Activated CD8-positive, alpha-beta memory T cell treated with anti-CD3 and anti-CD28 coated beads, Interleukin-2, amount 50 U/mL, for 24 hours (primary cell): ENCODE measurements around the gene OR4D5.

Source experiments
- DNase-seq: peaks from one replicate; pipeline ENCODE4 v3.0.0-alpha.2; 2020; ENCODE audit errors: extremely low read depth

Gene OR4D5

GRCh38 chr11:123939317-123939716, at the start of gene OR4D5:
Gene OR4D5, plus strand, starts transcription at chr11:123939617. Its CDS starts 0 bp downstream, at chr11:123939617.
- no peak for DNase-seq

DNA sequence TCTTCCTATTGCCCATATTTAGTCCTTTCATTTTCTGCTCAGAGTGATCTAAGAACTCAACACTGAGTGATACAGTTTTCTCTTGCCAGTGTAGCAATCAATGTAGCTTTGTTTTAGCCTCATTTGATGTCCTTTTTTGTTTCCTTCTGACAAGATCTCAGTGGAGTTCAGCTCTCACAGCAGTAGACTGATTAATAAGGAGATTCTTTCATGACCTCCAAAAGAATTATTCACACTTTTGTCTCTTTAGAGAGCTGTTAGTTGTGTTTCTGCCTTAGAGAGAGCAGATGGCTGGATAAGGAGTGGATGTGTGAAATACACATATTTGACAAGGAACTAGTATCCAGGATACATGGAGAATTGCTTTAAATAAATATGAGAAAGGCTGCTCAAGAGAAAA, 47.4 kb upstream of the OR4D5 start:
- DNase-seq = no peak

GRCh38 chr11:123899792-123900191, 39.6 kb upstream of the OR4D5 start:
- no peak for DNase-seq

DNA sequence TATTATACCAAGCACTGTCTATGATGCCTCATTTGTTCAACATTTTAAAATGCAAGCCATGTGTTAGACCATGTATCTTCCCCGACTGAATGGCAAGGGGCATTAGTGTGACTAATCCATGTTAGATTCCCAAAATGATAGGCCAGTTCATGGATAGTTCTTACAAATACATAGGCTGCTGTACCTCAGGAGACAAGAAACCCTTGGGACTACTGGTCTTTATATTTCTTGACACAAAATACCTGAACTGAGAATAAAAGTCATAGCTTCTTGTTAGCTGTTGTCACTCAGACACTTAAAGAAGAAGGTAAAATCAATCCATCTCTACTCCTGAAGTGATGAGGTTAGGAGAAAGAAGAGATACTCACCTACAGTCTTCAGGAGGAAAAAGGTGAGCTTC, 37.5 kb upstream of the OR4D5 start, which contains the start of gene OR8D4:
Gene OR8D4, plus strand, starts transcription at position 301 of the 400 bp plus-strand sequence. CDS start 4,265 bp downstream, outside the sequence.
- DNase-seq = no peak

GRCh38 chr11:123903932-123904331, 35.5 kb upstream of the OR4D5 start:
- DNase-seq = no peak

DNA sequence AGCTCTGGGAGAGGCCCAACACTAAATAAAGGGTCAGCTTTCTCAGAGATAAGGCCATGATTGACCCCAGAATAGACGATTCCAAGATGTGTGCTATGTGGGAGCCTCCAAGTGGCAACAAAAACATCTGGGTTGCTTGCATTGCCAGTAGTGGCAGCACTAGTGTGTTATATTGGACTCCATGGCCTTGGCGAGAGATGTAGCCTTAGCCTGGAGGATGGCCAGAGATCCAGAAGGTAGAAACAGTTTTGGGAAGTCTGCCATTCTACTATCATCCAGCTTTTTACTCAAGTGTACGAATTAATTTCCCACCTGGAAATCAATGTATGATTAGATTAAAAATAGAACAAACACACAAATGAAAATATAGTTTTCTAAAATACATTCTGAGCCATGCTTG, 34.5 kb upstream of the OR4D5 start:
- DNase-seq = no peak

DNA sequence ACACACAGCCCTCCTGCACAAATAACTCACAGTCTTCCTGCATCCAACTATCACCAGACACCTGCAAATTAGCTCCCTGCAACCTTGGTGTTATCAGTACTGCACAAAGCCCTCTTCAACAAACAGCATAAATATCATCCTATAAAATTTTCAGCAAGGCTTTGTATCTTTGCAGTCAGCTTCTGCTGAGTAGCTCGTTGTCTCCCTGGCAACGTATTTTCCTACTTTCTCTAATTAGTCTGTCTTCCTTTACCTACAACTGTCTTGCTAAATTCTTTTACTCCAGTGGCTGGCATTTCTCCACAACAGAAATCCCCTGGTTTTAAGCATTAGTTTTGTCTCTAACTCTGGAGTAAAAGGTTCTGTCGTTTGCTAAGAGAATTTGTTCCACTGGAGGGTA, 33.6 kb upstream of the OR4D5 start:
- no peak for DNase-seq

DNA sequence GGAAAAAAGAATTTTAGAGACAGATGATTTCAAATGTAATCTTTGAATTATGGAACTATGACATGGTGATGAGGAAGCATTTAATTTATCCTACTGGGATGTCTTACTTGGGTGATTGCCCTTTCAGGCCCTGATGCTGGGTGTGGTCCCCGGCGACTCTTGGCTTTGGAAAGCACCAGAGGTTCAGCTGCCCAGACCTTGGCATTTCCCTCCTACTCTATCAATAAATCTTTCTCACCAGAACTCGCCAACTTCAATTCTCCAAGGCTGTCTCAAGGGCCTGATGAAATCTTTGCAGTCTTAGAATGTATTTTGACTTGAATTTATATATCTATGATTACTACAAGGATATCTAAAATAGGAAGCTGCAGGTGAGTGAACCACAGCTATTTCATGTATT, 18.5 kb upstream of the OR4D5 start:
- no peak for DNase-seq

- DNase-seq = no peak
Observed at GRCh38 chr11:123924027-123924426, 15.4 kb upstream of the OR4D5 start.

DNA sequence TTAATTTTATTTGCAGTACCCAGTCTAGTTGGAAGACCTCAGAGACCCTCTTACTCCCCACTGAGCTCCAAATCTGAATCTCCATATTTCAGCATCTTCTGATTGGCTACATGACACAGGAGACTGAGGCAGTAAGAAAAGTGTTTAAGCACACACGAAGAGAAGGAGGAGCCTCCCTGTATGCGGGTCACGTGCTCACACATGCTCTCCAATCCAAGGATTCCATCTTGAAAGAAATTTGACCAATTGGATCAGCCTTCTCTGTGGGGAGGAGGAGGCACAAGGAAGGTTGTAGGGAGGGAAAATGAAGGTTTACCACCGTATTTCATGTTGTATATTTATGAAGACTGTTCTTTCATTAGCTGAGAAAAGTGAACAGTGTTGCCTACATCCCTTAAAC, 3.0 kb downstream of the OR4D5 start:
- no peak for DNase-seq

DNA sequence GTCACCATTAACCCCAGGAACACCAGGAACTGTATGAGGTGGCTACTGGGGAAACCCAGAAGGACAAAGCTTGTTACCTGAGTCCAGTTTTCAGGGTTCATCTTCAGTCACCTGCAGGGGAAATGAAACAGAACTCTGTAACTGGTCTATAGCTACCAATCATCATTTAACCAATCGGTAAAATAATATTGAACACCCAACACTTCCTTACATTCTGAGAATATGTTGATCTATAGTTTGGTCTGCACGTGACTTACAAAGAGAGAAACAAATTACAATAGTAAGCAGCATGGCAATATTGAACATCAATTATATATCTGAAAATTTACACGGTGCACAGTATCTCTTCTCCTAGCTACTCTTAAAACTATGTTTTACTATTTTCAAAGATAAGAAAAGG, 4.3 kb downstream of the OR4D5 start, which contains the start of gene OR6T1:
Gene OR6T1, minus strand, starts transcription at position 101 of the 400 bp plus-strand sequence. Its CDS starts 0 bp downstream, at position 101.
- DNase-seq = no peak

GRCh38 chr11:123945132-123945531, 5.7 kb downstream of the OR4D5 start:
- no peak for DNase-seq

DNA sequence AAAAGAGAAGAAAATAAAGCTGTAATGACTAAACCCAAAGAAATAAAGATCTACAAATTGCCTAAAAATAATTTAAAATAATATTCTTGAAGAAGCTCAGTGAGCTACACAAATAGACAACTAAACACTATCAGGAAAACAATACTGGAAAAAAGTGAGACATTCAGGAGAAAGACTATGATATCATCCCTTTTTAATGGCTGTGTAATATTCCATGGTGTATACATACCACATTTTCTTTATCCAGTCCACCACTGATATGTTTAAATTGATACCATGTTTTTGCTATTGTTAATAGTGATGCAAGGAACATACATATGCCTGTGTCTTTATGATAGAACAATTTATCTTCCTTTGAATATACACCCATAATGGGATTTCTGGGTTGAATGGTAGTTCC, 17.3 kb downstream of the OR4D5 start:
- DNase-seq = no peak

DNA sequence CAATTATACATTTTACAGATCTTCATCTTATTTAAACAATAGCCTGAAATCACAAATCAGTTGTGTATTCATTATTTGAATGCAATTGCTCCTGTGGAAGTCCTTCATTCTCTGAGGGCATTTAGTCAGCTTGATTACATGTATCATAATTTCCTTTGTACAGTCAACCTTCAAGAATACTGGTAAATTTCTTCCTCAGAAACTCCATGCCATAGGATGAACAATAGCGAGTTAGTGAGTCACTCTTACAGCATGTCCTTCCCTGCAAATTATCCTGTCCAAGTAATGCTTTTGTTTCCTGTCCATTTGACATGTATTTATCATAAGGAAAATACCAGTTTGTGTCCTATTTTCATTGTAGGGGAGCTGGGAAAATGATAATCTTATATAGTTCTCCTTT, 34.4 kb downstream of the OR4D5 start:
- DNase-seq = no peak

- DNase-seq = no peak
Observed at GRCh38 chr11:123976770-123977560, 37.5 kb downstream of the OR4D5 start.

- DNase-seq = no peak
Observed at GRCh38 chr11:123977731-123978347, 38.4 kb downstream of the OR4D5 start, which contains the start of gene OR10S1. Gene OR10S1, minus strand, starts transcription at chr11:123977781. Its CDS starts 117 bp downstream, at chr11:123977664.

GRCh38 chr11:123979311-123979710, 39.9 kb downstream of the OR4D5 start:
- DNase-seq = no peak
